GM21381 (cell line): ENCODE data around the gene CLTCL1.
"Not testable (repeated sequence)": the region's sequence is repeated elsewhere in the genome, so short reads cannot be mapped to it uniquely, and the experiment has no call there.

Source experiments
- ATAC-seq: cut with Tn5 transposase; IDR thresholded peaks from one replicate; pipeline ENCODE4 v1.9.1; 2021; ENCODE audit warnings: mild to moderate bottlenecking, moderate library complexity; ENCODE audit not compliant: unreplicated experiment

CLTCL1 gene

DNA sequence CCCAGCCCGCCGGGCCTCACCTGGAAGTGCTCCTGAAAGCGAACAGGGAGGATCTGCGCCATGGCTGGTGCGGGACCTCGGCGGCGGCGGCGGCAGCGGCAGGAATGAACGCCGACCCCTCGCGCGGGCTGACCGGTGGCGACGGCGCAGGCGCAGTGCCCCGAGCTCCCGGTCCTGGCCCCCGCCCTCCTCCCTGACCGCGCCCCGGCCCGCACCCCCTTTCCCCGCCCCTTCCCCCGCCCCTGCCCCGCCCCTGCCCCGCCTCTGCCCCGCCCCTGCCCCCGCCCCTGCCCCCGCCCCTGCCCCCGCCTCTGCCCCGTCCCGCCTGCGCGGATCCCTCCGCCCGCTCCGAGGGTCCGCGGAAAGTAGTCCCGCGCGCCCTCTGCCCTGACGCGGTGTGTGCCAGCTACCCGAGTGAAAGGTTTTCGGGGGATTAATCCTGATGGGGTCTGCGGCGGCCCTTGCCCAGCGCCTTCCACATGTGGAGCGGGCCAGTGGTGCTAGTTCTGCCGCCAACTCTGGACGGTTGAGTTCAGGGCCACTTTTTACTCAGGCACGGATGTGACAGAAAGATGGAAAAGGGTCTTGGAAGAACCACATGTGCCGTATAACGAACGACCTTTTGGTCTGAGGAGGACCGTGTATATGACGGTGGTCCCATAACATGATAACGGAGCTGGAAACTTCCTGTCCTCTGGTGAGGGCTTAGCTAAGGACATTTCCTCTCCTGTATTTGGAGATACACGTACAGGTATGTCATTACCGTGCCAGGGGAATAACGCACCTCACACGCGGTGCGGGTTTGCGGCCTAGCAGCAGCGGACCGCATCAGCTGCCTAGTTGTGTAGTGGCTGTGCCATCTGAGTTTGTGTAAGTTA is at the start of gene CLTCL1:
CLTCL1 (minus strand) TSS at position 140 of the 878 bp plus-strand sequence; CDS start at position 62, 78 bp downstream.
- ATAC-seq = peak; percentile 67

DNA sequence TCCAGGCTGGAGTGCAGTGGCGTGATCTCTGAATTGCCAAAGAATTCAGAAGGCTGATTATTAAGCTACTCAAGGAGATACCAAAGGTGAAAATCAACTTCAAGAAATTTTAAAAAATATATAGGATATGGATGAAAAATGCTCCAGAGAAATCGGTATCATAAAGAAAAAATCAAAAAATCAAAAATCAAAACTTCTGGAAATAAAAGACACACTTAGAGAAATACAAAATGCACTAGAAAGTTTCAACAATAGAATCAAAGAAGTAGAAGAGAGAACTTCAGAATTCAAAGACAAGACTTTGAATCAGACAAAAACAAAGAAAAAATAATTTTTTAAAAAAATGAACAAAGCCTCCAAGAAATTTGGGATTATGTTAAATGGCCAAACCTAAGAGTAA is 45.6 kb upstream of the CLTCL1 start:
- ATAC-seq = no peak

- no peak for ATAC-seq
Observed at GRCh38 chr22:19336133-19337075, 44.9 kb upstream of the CLTCL1 start.

GRCh38 chr22:19331975-19332374 is 40.5 kb upstream of the CLTCL1 start:
- no peak for ATAC-seq

- no peak for ATAC-seq
Observed at GRCh38 chr22:19331474-19331873, 40.0 kb upstream of the CLTCL1 start.

GRCh38 chr22:19330865-19331418 is 39.4 kb upstream of the CLTCL1 start:
- ATAC-seq = no peak

- ATAC-seq = not testable (repeated sequence)
Observed at GRCh38 chr22:19330205-19330604, 38.7 kb upstream of the CLTCL1 start.

DNA sequence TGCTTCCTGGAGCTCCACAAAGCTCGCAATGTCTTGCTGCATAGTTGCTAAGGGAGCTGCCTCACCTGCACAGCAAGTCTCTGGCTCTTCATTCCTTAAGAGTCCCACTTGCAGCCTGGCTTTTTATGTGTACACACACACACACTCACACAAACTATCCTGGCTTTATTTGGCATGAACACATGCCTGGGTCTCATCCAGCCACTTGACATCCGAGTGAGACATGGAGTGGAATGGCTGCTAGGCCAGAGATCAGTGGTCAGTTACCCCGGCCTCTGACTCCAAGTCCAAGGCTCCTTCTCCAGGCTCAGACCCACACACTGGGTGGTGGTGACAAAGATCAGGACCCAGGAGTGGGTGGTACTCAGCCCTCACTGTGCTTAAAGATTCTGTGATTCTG is 37.9 kb upstream of the CLTCL1 start:
- no peak for ATAC-seq

- ATAC-seq = no peak
Observed at GRCh38 chr22:19325296-19325948, 33.9 kb upstream of the CLTCL1 start.

DNA sequence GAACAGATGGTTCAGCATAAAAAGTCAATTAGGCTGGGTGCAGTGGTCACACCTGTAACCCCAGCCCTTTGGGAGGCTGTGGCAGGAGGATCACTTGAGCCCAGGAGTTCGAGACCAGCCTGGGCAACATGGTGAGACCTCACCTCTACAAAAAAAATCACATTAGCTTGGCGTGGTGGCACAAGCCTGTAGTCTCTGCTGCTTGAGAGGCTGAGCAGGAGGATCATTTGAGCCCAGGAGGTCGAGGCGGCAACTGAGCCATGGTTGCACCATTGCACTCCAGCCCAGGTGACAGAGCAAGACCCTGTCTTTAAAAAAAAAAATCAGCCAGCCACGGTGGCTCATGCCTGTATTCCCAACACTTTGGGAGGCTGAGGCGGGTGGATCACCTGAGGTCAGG is 31.9 kb upstream of the CLTCL1 start:
- ATAC-seq = not testable (repeated sequence)

GRCh38 chr22:19321757-19322156 is 30.2 kb upstream of the CLTCL1 start:
- no peak for ATAC-seq

- not testable (repeated sequence) for ATAC-seq
Observed at GRCh38 chr22:19320136-19320535, 28.6 kb upstream of the CLTCL1 start.

- no peak for ATAC-seq
Observed at GRCh38 chr22:19319281-19319680, 27.8 kb upstream of the CLTCL1 start.

GRCh38 chr22:19317865-19318264 is 26.3 kb upstream of the CLTCL1 start:
- no peak for ATAC-seq

DNA sequence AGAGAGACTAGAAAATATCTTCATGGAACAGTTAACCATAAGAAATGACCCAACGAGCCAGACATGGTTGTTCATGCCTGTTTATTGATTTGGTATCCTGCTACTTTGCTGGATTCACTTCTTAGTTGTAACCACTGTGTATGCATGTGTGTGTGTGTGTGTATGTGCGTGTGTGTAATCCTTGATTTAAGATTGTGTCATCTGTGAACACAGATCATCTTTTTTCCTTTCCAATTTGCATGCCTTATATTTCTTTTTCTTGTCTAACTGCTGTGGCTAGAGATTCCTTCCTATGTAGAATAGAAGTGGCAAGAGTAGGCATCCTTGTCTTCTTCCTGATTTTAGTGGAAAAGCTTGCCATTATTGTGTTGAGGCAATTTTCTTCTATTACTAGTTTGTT is 16.4 kb upstream of the CLTCL1 start:
- no peak for ATAC-seq

DNA sequence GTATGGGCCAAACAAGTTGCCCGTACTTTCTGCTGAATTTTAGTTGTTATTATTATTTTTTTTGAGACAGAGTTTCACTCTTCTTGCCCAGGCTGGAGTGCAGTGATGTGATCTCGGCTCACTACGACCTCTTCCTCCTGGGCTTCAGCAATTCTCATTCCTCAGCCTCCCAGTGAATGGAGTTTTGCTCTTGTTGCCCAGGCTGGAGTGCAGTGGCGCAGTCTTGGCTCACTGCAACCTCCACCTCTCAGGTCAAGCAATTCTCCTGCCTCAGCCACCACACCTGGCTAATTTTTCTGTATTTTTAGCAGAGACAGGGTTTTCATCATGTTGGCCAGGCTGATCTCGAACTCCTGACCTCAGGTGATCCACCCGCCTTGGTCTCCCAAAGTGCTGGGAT is 15.0 kb upstream of the CLTCL1 start:
- ATAC-seq = not testable (repeated sequence)

- ATAC-seq = no peak
Observed at GRCh38 chr22:19304547-19304946, 13.0 kb upstream of the CLTCL1 start.

- no peak for ATAC-seq
Observed at GRCh38 chr22:19303785-19304184, 12.3 kb upstream of the CLTCL1 start.

DNA sequence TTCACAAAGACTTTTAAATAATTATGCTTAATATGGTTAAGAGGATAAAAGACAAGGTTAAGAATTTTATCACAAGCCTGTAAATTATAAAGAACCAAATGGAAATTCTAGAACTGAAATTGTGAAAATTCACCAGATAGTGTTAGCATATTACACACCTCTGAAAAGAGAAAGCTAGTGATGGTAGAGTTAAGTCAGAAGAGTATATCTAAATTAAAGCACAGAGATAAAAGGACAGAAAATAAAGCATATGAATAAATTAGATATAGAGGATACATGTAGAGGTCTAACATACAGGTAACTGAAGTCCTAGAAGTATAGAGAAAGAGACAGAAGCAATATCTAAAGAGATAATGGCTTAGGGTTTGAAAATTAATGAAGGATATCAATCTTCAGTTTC is 4.2 kb upstream of the CLTCL1 start:
- ATAC-seq = no peak

DNA sequence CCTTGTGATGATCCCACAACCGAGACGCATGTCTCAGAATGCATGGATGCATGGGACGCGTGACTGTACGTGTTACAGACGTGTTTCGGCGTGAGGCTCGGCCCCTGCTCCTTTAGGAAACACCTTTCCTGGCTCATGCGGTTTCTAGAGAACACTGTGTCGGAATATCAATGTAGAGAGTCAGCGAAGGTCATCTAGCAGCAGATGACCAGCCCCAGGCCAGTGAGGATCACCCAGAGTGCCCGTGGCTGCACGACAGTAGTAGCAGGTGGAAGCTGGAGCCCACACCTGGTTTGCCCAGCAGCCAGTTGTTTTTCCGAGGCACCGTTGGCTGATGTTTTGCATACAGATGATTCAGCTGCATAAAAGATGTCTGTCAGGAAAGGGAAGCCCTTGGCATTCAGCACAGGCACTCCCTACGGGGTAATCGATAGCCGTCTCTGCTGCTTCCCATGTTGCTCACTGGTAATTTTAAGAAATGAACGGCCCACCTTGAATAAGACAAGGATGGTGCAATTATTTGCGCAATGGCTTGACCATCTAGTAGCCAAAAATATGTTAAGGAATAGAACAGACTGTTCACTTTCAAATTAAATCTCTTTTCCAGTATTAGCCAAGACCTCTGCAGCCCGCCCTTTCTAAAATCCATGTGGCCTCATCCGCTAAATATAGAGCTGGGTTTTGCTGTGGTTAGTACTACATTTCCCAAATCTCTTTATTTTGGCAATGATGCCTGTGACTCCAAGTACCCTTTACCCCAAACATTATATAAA is 1.1 kb upstream of the CLTCL1 start:
- no peak for ATAC-seq
